ENCODE data around the gene EFHC1.
"Not testable (repeated sequence)": the region's sequence is repeated elsewhere in the genome, so short reads cannot be mapped to it uniquely, and the experiment has no call there.

The EFHC1 gene

DNA sequence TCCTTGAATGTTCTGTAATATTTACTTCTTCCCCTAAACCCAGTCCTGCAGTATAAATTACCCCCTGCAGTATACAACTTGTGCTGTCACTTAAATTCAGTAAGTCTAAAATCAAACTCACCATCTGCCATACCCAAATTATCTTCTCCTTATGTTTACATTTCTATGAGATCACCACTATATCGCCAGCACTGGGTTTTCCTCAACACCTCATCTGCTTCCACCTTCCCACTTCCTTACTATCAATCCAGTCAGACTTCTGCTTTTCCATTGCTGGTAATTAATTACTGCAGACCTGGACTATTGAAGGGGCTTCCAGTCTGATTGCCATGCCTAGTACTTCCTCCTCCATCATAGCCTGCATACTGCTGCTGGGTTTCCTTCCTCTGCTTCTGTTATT, 15.2 kb downstream of the EFHC1 start:
- H3K4me3 ChIP-seq (ENCODE audit: low read depth, low read length) = no peak overlapping the region
- TF ChIP-seq, protein P1, sequence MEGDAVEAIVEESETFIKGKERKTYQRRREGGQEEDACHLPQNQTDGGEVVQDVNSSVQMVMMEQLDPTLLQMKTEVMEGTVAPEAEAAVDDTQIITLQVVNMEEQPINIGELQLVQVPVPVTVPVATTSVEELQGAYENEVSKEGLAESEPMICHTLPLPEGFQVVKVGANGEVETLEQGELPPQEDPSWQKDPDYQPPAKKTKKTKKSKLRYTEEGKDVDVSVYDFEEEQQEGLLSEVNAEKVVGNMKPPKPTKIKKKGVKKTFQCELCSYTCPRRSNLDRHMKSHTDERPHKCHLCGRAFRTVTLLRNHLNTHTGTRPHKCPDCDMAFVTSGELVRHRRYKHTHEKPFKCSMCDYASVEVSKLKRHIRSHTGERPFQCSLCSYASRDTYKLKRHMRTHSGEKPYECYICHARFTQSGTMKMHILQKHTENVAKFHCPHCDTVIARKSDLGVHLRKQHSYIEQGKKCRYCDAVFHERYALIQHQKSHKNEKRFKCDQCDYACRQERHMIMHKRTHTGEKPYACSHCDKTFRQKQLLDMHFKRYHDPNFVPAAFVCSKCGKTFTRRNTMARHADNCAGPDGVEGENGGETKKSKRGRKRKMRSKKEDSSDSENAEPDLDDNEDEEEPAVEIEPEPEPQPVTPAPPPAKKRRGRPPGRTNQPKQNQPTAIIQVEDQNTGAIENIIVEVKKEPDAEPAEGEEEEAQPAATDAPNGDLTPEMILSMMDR (IDR thresholded peaks at IDR 0.05; ENCODE audit: insufficient read depth, low read length, missing control alignments) = no peak
- no peak for DNase-seq (ENCODE audit: low read depth, low spot score)
- ChIA-PET POLR2A (no interaction called here), CTCF (no interaction called here)

DNA sequence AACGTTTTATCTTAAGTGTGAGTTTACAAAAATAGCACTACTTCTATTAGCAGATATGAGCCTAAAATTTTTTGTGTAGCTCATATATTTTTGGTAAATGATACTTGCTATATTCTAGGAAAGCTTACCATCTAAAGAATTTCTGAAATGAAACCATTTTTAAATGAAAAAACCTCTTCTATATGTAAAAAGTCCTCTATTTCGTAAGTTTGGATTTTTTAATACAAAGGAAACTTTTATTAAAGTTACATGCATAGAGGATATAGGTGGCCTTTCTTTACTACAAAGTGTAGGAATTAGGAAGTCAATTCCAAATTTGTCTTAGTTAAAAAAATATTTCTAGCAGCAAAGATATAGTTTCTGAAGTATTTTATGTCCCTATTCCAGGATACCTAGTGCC, 18.8 kb downstream of the EFHC1 start:
- H3K4me3 ChIP-seq (ENCODE audit: low read depth, low read length) = no peak overlapping the region
- CTCF ChIA-PET = interaction anchor here (1.4 kb wide), 1 partner anchor 14 kb away, joined by 4 read pairs; no protein-coding TSS in a partner anchor
- TF ChIP-seq, protein P1 (IDR thresholded peaks at IDR 0.05; ENCODE audit: insufficient read depth, low read length, missing control alignments) = no peak
- no peak for DNase-seq (ENCODE audit: low read depth, low spot score)
- POLR2A ChIA-PET = no interaction called here

DNA sequence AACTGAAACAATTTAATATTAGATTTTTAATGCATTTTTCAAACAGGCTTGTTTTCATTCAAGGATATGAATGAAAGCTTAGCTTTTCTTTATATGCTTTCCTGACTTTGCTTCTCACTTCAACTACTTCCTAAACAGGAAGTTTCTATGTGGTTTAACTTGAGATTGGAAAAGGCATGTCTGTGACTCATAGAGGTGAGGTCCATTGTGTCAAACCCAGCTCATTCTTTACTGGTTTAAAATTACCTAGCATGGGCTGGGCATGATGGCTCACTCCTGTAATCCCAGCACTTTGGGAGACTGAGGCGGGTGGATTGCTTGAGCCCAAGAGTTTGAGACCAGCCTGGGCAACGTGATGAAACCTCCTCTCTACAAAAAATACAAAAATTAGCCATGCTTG, 34.4 kb downstream of the EFHC1 start:
- no peak overlapping the region for H3K4me3 ChIP-seq (ENCODE audit: low read depth, low read length)
- ChIA-PET CTCF (interaction anchor here (0.6 to 0.9 kb wide), 2 partner anchors 10 to 103 kb away, joined by 3 read pairs; no protein-coding TSS in a partner anchor), POLR2A (no interaction called here)
- TF ChIP-seq, protein P1 (IDR thresholded peaks at IDR 0.05; ENCODE audit: insufficient read depth, low read length, missing control alignments) = no peak
- DNase-seq (ENCODE audit: low read depth, low spot score) = no peak

DNA sequence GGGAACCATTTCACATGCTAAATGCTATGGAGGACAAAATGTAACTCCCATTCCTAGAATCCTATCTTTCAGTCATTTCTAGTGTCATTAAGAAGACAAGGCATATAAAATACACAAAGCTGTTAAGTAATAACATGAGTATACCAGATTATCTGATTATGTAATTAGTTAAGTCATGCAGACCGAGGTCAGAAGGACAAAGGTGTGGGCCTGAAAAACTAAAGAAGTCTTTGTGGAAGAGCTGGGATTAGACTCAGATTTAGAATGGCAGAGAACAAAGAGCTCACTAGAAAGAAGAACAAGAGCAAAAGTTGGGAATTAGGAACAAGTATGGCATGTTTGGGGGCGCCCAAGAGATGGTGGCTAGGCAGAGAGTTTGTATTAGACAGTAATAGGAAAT, 37.0 kb downstream of the EFHC1 start:
- H3K4me3 ChIP-seq (ENCODE audit: low read depth, low read length) = no peak overlapping the region
- DNase-seq (ENCODE audit: low read depth, low spot score) = no peak
- TF ChIP-seq, protein P1 (IDR thresholded peaks at IDR 0.05; ENCODE audit: insufficient read depth, low read length, missing control alignments) = no peak
- ChIA-PET CTCF (interaction anchor here (1.0 kb wide), 1 partner anchor 41 kb away, joined by 3 read pairs; no protein-coding TSS in a partner anchor), POLR2A (no interaction called here)

DNA sequence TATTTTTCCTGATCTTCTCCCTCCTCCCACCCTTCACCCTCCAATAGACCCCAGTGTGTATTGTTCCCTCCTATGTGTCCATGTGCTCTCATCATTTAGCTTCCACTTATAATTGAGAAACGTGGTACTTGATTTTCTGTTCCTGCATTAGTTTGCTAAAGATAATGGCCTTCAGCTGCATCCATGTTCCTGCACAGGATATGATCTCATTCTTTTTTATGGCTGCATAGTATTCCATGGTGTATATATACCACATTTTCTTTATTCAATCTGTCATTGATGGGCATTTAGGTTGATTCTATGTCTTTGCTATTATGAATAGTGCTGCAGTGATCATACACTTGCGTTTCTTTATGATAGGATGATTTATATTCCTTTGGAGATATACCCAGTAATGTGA, 41.1 kb downstream of the EFHC1 start:
- H3K4me3 ChIP-seq (ENCODE audit: low read depth, low read length); DNase-seq (ENCODE audit: low read depth, low spot score); CTCF ChIA-PET; POLR2A ChIA-PET: not testable (repeated sequence)

DNA sequence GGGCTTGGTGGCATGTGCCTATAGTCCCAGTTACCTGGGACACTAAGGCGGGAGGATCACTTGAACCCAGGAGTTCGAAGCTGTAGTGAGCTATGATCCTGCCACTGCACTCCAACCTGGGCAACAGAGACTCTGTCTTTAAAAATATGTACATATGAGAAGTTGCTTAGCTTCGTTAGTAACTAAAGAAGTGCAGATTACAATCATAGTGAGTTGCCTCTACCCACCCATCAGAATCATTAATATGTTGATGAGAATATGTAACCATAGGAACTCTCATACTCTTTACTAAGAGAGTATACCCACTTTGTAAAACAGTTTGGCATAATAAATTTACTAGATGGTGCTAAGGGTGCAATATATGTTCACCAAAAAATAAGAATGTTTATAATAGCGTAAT, 54.0 kb downstream of the EFHC1 start:
- ChIA-PET POLR2A (no interaction called here), CTCF (no interaction called here)
- TF ChIP-seq, protein P1 (IDR thresholded peaks at IDR 0.05; ENCODE audit: insufficient read depth, low read length, missing control alignments) = no peak
- no peak for DNase-seq (ENCODE audit: low read depth, low spot score)
- H3K4me3 ChIP-seq (ENCODE audit: low read depth, low read length) = no peak overlapping the region

DNA sequence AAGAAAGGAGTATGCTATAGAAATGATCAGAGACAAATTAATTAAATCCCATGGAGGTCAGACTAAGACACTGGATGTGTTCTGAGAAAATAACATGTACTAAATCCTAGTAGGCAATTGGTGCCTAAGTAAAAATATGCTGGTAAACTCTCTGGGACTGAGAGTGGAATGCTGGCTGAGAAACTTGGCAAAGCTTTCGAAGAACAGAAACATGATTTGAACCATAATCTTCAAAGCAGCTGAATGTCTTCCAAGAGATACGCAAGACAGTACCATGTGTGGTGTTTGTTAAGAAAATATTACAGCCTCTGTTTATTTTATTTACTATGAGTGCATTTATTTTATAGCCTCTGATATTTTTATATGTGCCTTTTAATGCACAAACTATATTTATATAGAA, 55.2 kb downstream of the EFHC1 start:
- ChIA-PET POLR2A (no interaction called here), CTCF (no interaction called here)
- no peak overlapping the region for H3K4me3 ChIP-seq (ENCODE audit: low read depth, low read length)
- no peak for DNase-seq (ENCODE audit: low read depth, low spot score)
- TF ChIP-seq, protein P1 (IDR thresholded peaks at IDR 0.05; ENCODE audit: insufficient read depth, low read length, missing control alignments) = no peak

All from AG04449 (cell line).